HG02798 (cell line): Measurements from ENCODE around the gene TTC16.
A peak's percentile ranks its signal among the peaks of the same experiment; 100 is the strongest.
"Not testable (repeated sequence)": the region's sequence is repeated elsewhere in the genome, so short reads cannot be mapped to it uniquely, and the experiment has no call there.

Experiments used
- ATAC-seq: cut with Tn5 transposase; IDR thresholded peaks from one replicate; pipeline ENCODE4 v1.9.1; 2021; ENCODE audit warnings: mild to moderate bottlenecking; ENCODE audit not compliant: unreplicated experiment, poor library complexity

Gene TTC16

GRCh38 chr9:127778280-127779135 is 62.6 kb downstream of the TTC16 start, which contains the start of gene SH2D3C:
SH2D3C (minus strand) TSS chr9:127778666; CDS start chr9:127778627, 39 bp downstream.
- peak; percentile 38 for ATAC-seq

- peak; percentile 65 for ATAC-seq
Observed at GRCh38 chr9:127779136-127779981, 63.5 kb downstream of the TTC16 start.

- ATAC-seq: no peak
Observed at GRCh38 chr9:127780126-127780885, 64.4 kb downstream of the TTC16 start.

GRCh38 chr9:127780909-127781308 is 65.0 kb downstream of the TTC16 start:
- ATAC-seq: not testable (repeated sequence)
